Endothelial cell (in vitro differentiated cells): ENCODE data around the gene NPAS1. TPM values are rescaled to one million over a fixed set of nuclear protein-coding genes. Genes with fewer than 3 reads are reported as not detected.

Experiments
- DNase-seq: peaks from one replicate; pipeline ENCODE4 v3.0.0; 2021; ENCODE audit warnings: low spot score
- H3K27ac Mint-ChIP-seq: one replicate; pipeline ENCODE4 v1.8.0; 2021; ENCODE audit warnings: mixed read lengths, inconsistent platforms; ENCODE audit not compliant: unreplicated experiment
- H3K27me3 Mint-ChIP-seq: one replicate; pipeline ENCODE4 v1.8.0; 2021; ENCODE audit warnings: mild to moderate bottlenecking, moderate library complexity, mixed read lengths, inconsistent platforms; ENCODE audit not compliant: unreplicated experiment
- H3K36me3 Mint-ChIP-seq: one replicate; pipeline ENCODE4 v1.8.0; 2021; ENCODE audit warnings: mild to moderate bottlenecking, low read depth, mixed read lengths, inconsistent platforms; ENCODE audit not compliant: unreplicated experiment
- H3K4me1 Mint-ChIP-seq: one replicate; pipeline ENCODE4 v1.8.0; 2021; ENCODE audit warnings: mild to moderate bottlenecking, mixed read lengths, inconsistent platforms; ENCODE audit not compliant: unreplicated experiment
- H3K4me3 Mint-ChIP-seq: one replicate; pipeline ENCODE4 v1.8.0; 2021; ENCODE audit warnings: mild to moderate bottlenecking, mixed read lengths, inconsistent platforms; ENCODE audit not compliant: unreplicated experiment
- H3K9me3 Mint-ChIP-seq: one replicate; pipeline ENCODE4 v1.8.0; 2021; ENCODE audit warnings: mixed read lengths, inconsistent platforms; ENCODE audit not compliant: unreplicated experiment
- total RNA-seq: library from RNA; stranded (reverse); fragmentation: NEBNext Ultra II Directional; extraction: Animal tissue kit (Norgen Biotek cat#: 25700); gene quantifications from one replicate; pipeline ENCODE4 v1.2.1, GENCODE V29; 2021; ENCODE audit not compliant: unreplicated experiment
- TF ChIP-seq, protein P1 (sequence below): fragments of 200-600 bp; sonication (generic); IDR thresholded peaks from one replicate; pipeline ENCODE4 v1.5.0; 2021; ENCODE audit warnings: antibody characterized with exemption; ENCODE audit not compliant: unreplicated experiment

NPAS1 gene
- total RNA-seq, 1 donor from 2014 or later, result 1.0 TPM

DNA sequence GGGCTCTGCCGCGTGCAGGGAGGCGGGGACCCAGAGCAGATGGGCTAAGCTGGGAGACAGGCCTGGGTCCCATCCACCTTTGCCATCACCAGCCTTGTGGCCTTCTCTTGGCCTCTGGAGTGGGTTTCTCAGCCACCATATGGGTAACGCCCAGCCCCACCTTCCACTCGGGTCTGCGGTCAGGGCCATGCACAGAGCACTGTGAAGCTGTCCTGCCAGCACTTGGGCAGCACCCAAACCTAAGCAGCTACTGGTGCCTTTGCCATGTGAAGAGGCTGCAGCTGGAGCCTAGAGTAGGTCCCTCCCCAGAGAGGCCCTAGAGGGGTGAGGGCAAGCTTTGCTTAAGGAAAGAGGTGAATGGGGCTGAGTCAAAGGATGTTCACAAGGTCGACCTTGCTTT lies 24.1 kb upstream of the NPAS1 start:
- Mint-ChIP-seq H3K4me1 (peaks cover 28% of the 10 kb centered on the region), H3K9me3 (no peaks in the 10 kb centered on the region), H3K4me3 (no peak overlapping the region), H3K27ac (no peak overlapping the region), H3K27me3 (peaks cover 13% of the 10 kb centered on the region), H3K36me3 (peaks cover 33% of the 10 kb centered on the region)
- TF ChIP-seq, protein P1, sequence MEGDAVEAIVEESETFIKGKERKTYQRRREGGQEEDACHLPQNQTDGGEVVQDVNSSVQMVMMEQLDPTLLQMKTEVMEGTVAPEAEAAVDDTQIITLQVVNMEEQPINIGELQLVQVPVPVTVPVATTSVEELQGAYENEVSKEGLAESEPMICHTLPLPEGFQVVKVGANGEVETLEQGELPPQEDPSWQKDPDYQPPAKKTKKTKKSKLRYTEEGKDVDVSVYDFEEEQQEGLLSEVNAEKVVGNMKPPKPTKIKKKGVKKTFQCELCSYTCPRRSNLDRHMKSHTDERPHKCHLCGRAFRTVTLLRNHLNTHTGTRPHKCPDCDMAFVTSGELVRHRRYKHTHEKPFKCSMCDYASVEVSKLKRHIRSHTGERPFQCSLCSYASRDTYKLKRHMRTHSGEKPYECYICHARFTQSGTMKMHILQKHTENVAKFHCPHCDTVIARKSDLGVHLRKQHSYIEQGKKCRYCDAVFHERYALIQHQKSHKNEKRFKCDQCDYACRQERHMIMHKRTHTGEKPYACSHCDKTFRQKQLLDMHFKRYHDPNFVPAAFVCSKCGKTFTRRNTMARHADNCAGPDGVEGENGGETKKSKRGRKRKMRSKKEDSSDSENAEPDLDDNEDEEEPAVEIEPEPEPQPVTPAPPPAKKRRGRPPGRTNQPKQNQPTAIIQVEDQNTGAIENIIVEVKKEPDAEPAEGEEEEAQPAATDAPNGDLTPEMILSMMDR, result no peak
- DNase-seq, result no peak

GRCh38 chr19:46998445-46999125 lies 21.1 kb upstream of the NPAS1 start:
- Mint-ChIP-seq H3K27ac (peak overlapping the region; percentile 30), H3K27me3 (peaks cover 15% of the 10 kb centered on the region), H3K9me3 (no peaks in the 10 kb centered on the region), H3K4me3 (no peak overlapping the region), H3K4me1 (peaks cover 7% of the 10 kb centered on the region), H3K36me3 (peaks cover 27% of the 10 kb centered on the region)
- no peak for DNase-seq
- TF ChIP-seq, protein P1, result no peak

DNA sequence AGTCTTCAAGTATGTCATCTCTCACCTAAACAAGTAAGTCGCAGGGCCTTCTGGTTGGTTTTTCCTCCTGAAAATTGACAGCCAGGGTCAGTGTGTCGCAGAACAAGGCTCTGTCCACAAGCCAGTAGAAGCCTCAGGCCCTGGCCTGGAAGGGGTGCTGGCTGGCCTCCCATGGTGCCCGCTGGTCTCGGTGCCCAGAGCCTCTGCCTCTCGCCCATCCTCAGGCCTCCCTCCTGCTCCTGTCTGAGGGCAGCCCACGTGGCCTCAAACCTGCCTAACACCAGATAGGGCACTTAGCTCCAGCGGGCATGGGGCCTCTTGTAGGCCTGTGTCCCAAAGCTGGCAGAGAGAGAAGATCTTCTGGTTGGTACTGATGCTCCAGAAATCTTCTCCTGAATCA lies 20.3 kb upstream of the NPAS1 start:
- Mint-ChIP-seq H3K4me3 (no peak overlapping the region), H3K27me3 (peaks cover 16% of the 10 kb centered on the region), H3K27ac (no peak overlapping the region)

DNA sequence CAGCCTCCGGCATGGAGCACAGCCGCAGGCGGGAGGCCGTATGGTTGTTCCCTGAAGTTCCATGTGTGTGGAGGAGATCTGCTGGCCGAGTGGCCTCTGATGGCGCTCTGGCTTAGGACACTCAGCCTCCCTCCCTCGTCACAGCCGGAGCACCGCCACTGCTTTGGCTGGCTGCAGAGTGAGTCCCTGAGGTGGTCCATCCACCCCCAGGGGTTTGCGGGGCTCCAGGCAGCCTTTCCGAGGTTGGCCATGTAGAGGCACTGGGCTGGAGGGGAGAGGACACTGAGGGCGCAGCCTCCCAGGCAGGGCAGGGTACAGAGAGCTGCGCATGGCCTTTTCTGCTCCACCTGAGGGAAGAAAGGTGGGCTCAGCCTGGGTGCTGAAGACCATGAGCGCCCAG lies 19.8 kb upstream of the NPAS1 start:
- TF ChIP-seq, protein P1, result no peak
- Mint-ChIP-seq H3K4me1 (peaks cover 4% of the 10 kb centered on the region), H3K9me3 (no peaks in the 10 kb centered on the region), H3K4me3 (no peak overlapping the region), H3K27ac (no peak overlapping the region), H3K36me3 (peaks cover 25% of the 10 kb centered on the region), H3K27me3 (peaks cover 16% of the 10 kb centered on the region)
- no peak for DNase-seq

More for the DNA sequence above, 20.3 kb upstream of the NPAS1 start:
- TF ChIP-seq, protein P1, result no peak
- no peak for DNase-seq
- H3K36me3 Mint-ChIP-seq, result peaks cover 25% of the 10 kb centered on the region
- H3K4me1 Mint-ChIP-seq, result peaks cover 4% of the 10 kb centered on the region
- H3K9me3 Mint-ChIP-seq, result no peaks in the 10 kb centered on the region

- H3K9me3 Mint-ChIP-seq, result no peaks in the 10 kb centered on the region
- DNase-seq, result no peak
- TF ChIP-seq, protein P1, result no peak
- peaks cover 16% of the 10 kb centered on the region for H3K27me3 Mint-ChIP-seq
- H3K27ac Mint-ChIP-seq, result no peak overlapping the region
- H3K36me3 Mint-ChIP-seq, result peaks cover 25% of the 10 kb centered on the region
- H3K4me1 Mint-ChIP-seq, result peaks cover 4% of the 10 kb centered on the region
- H3K4me3 Mint-ChIP-seq, result peak overlapping the region; percentile 73
Measured at GRCh38 chr19:47000373-47000772, 19.3 kb upstream of the NPAS1 start.
